Measurements from ENCODE around the gene ENPP7. TPM values are rescaled to one million over a fixed set of nuclear protein-coding genes. Genes with fewer than 3 reads are reported as not detected.
A peak's percentile ranks its signal among the peaks of the same experiment; 100 is the strongest.

Gene ENPP7
- total and polyA plus RNA-seq, 3 experiments from 2014 or later = 0.11 to 0.26 TPM; not detected in 1

GRCh38 chr17:79707931-79708891 is 22.5 kb upstream of the ENPP7 start:
- no peaks in the 10 kb centered on the region for H3K27me3 ChIP-seq (ENCODE audit: insufficient read depth, low read length, poor library complexity, severe bottlenecking)
- ChIA-PET POLR2A (no interaction called here), CTCF (interaction anchor here (0.7 to 1.9 kb wide), 6 partner anchors 9 to 287 kb away, joined by 3 to 7 read pairs (median 5); no protein-coding TSS in a partner anchor)
- H3K27ac Mint-ChIP-seq = peak overlapping the region in 1 of 8 donors; percentile 43
- DNase-seq = peak; percentile 34 to 63 (median 47)
- H3K27me3 Mint-ChIP-seq = peaks cover 5 to 9% of the 10 kb centered on the region in 2 donors
- no peak overlapping the region for H3K4me3 ChIP-seq (ENCODE audit: low read length)
- no peaks in the 10 kb centered on the region for H3K9me3 Mint-ChIP-seq
- H3K27ac ChIP-seq (ENCODE audit: low read depth, low read length) = no peak overlapping the region
- peaks cover 4% of the 10 kb centered on the region for H3K4me1 ChIP-seq (ENCODE audit: insufficient read depth, low read length)
- H3K36me3 ChIP-seq (ENCODE audit: insufficient read depth, low read length) = no peaks in the 10 kb centered on the region
- H3K36me3 Mint-ChIP-seq = no peaks in the 10 kb centered on the region
- H3K9me3 ChIP-seq (ENCODE audit: low read length) = no peaks in the 10 kb centered on the region
- peaks cover 0 to 2% (median 2%) of the 10 kb centered on the region in 3 donors for H3K4me1 Mint-ChIP-seq
- peak overlapping the region in 6 of 7 donors; percentile 19 to 75 (median 56) for H3K4me3 Mint-ChIP-seq

GRCh38 chr17:79711715-79712305 is 18.9 kb upstream of the ENPP7 start:
- DNase-seq = no peak
- Mint-ChIP-seq H3K4me3 (no peak overlapping the region), H3K9me3 (no peaks in the 10 kb centered on the region), H3K27ac (no peak overlapping the region), H3K27me3 (peaks cover 13 to 27% of the 10 kb centered on the region in 2 donors), H3K36me3 (no peaks in the 10 kb centered on the region), H3K4me1 (peaks cover 2 to 4% (median 2%) of the 10 kb centered on the region in 3 donors)
- H3K4me1 ChIP-seq (ENCODE audit: insufficient read depth, low read length) = peaks cover 4% of the 10 kb centered on the region
- H3K27ac ChIP-seq (ENCODE audit: low read depth, low read length) = no peak overlapping the region
- no peaks in the 10 kb centered on the region for H3K27me3 ChIP-seq (ENCODE audit: insufficient read depth, low read length, poor library complexity, severe bottlenecking)
- ChIA-PET CTCF (no interaction called here), POLR2A (no interaction called here)
- no peak overlapping the region for H3K4me3 ChIP-seq (ENCODE audit: low read length)
- H3K36me3 ChIP-seq (ENCODE audit: insufficient read depth, low read length) = no peaks in the 10 kb centered on the region
- no peaks in the 10 kb centered on the region for H3K9me3 ChIP-seq (ENCODE audit: low read length)

- Histone ChIP-seq H3K9me3 (ENCODE audit: low read length) (no peaks in the 10 kb centered on the region), H3K27ac (ENCODE audit: low read depth, low read length) (no peak overlapping the region), H3K4me1 (ENCODE audit: insufficient read depth, low read length) (peaks cover 2% of the 10 kb centered on the region), H3K36me3 (ENCODE audit: insufficient read depth, low read length) (no peaks in the 10 kb centered on the region), H3K4me3 (ENCODE audit: low read length) (no peak overlapping the region), H3K27me3 (ENCODE audit: insufficient read depth, low read length, poor library complexity, severe bottlenecking) (no peaks in the 10 kb centered on the region)
- Mint-ChIP-seq H3K27me3 (peaks cover 13 to 30% of the 10 kb centered on the region in 2 donors), H3K27ac (no peak overlapping the region), H3K4me3 (no peak overlapping the region), H3K9me3 (no peaks in the 10 kb centered on the region), H3K36me3 (no peaks in the 10 kb centered on the region), H3K4me1 (peaks cover 2 to 4% (median 2%) of the 10 kb centered on the region in 3 donors)
- no peak for DNase-seq
- CTCF ChIA-PET = no interaction called here
- POLR2A ChIA-PET = no interaction called here
These were observed 17.4 kb upstream of the ENPP7 start for GRCh38 chr17:79713391-79713790.

GRCh38 chr17:79714176-79715097 is 16.3 kb upstream of the ENPP7 start:
- H3K4me1 ChIP-seq (ENCODE audit: insufficient read depth, low read length) = no peaks in the 10 kb centered on the region
- no peak overlapping the region for H3K27ac ChIP-seq (ENCODE audit: low read depth, low read length)
- H3K4me1 Mint-ChIP-seq = peaks cover 0 to 4% (median 0%) of the 10 kb centered on the region in 3 donors
- H3K9me3 ChIP-seq (ENCODE audit: low read length) = no peaks in the 10 kb centered on the region
- H3K27me3 Mint-ChIP-seq = peaks cover 11 to 30% of the 10 kb centered on the region in 2 donors
- no peaks in the 10 kb centered on the region for H3K9me3 Mint-ChIP-seq
- no peak for DNase-seq
- ChIA-PET POLR2A (no interaction called here), CTCF (no interaction called here)
- no peak overlapping the region for H3K4me3 ChIP-seq (ENCODE audit: low read length)
- no peaks in the 10 kb centered on the region for H3K36me3 Mint-ChIP-seq
- peak overlapping the region in 1 of 8 donors; percentile 66 for H3K27ac Mint-ChIP-seq
- H3K36me3 ChIP-seq (ENCODE audit: insufficient read depth, low read length) = no peaks in the 10 kb centered on the region
- H3K4me3 Mint-ChIP-seq = no peak overlapping the region
- no peaks in the 10 kb centered on the region for H3K27me3 ChIP-seq (ENCODE audit: insufficient read depth, low read length, poor library complexity, severe bottlenecking)

- no peaks in the 10 kb centered on the region for H3K4me1 ChIP-seq (ENCODE audit: insufficient read depth, low read length)
- H3K9me3 ChIP-seq (ENCODE audit: low read length) = no peaks in the 10 kb centered on the region
- H3K4me3 ChIP-seq (ENCODE audit: low read length) = no peak overlapping the region
- H3K27ac ChIP-seq (ENCODE audit: low read depth, low read length) = no peak overlapping the region
- no peak overlapping the region for H3K4me3 Mint-ChIP-seq
- no peak for DNase-seq
- peak overlapping the region in 1 of 8 donors; percentile 54 for H3K27ac Mint-ChIP-seq
- POLR2A ChIA-PET = no interaction called here
- no peaks in the 10 kb centered on the region for H3K36me3 Mint-ChIP-seq
- no peaks in the 10 kb centered on the region for H3K27me3 ChIP-seq (ENCODE audit: insufficient read depth, low read length, poor library complexity, severe bottlenecking)
- peaks cover 0 to 2% (median 0%) of the 10 kb centered on the region in 5 donors for H3K9me3 Mint-ChIP-seq
- H3K4me1 Mint-ChIP-seq = peaks cover 0 to 4% (median 0%) of the 10 kb centered on the region in 3 donors
- H3K27me3 Mint-ChIP-seq = peaks cover 13 to 30% of the 10 kb centered on the region in 2 donors
- no peaks in the 10 kb centered on the region for H3K36me3 ChIP-seq (ENCODE audit: insufficient read depth, low read length)
- CTCF ChIA-PET = no interaction called here
These were observed 15.4 kb upstream of the ENPP7 start for GRCh38 chr17:79715098-79715942.

- no peak overlapping the region for H3K27ac ChIP-seq (ENCODE audit: low read depth, low read length)
- Mint-ChIP-seq H3K4me1 (peaks cover 0 to 4% (median 0%) of the 10 kb centered on the region in 3 donors), H3K9me3 (peaks cover 0 to 2% (median 0%) of the 10 kb centered on the region in 5 donors), H3K27me3 (peaks cover 13 to 30% of the 10 kb centered on the region in 2 donors), H3K4me3 (no peak overlapping the region), H3K27ac (no peak overlapping the region), H3K36me3 (no peaks in the 10 kb centered on the region)
- no peaks in the 10 kb centered on the region for H3K27me3 ChIP-seq (ENCODE audit: insufficient read depth, low read length, poor library complexity, severe bottlenecking)
- H3K4me3 ChIP-seq (ENCODE audit: low read length) = no peak overlapping the region
- DNase-seq = no peak
- no peaks in the 10 kb centered on the region for H3K4me1 ChIP-seq (ENCODE audit: insufficient read depth, low read length)
- POLR2A ChIA-PET = no interaction called here
- no peaks in the 10 kb centered on the region for H3K36me3 ChIP-seq (ENCODE audit: insufficient read depth, low read length)
- CTCF ChIA-PET = interaction anchor here (1.3 kb wide), 1 partner anchor 8 kb away, joined by 7 read pairs; no protein-coding TSS in a partner anchor
- H3K9me3 ChIP-seq (ENCODE audit: low read length) = no peaks in the 10 kb centered on the region
These were observed 14.6 kb upstream of the ENPP7 start for GRCh38 chr17:79715943-79716797.
